Measurements from ENCODE around the gene CENATAC. TPM values are rescaled to one million over a fixed set of nuclear protein-coding genes. Genes with fewer than 3 reads are reported as not detected.
A peak's percentile ranks its signal among the peaks of the same experiment; 100 is the strongest.
"Not testable (repeated sequence)": the region's sequence is repeated elsewhere in the genome, so short reads cannot be mapped to it uniquely, and the experiment has no call there.

CENATAC gene
- total and polyA plus RNA-seq, 10 donors = 27.0 to 86.2 (median 65.8) TPM

DNA sequence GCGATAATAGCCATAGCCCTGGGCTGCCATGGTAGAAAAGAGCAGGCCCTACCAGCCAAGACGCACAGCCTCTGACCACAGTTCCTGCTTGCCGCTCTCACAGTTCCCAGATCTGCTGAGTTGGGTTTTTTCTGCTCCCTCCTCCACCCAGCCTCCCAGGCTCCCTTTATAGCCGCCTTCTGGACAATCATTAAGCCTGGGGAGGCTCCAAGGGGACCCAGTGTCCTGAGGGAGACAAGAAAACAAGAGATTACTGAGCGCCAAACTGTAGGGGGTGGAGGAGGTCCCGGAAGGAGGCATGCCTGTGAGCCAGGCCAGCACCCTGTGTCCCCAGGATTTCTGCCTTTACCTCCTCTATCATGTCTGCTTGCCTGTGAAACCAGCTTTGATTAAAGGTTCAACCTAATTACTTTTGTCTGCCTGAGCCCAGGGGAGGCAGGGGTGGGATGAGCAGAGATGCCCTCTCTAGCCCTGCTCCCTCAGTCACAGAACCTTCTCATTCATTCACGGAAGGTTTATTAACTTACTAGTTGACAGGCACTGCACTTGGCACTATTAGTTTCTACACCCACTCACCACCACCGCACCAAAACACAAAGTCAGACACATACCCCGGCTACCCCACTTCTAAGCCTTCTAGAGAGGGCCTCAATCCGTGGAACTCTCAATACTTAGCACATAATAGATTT is 31.5 kb downstream of the CENATAC start:
- peak overlapping the region in 6 of 8 donors; percentile 72 to 87 (median 80) for H3K27ac ChIP-seq
- peak; percentile 59 for DNase-seq
- intact Hi-C loops (cut with DNase I; ENCODE audit: low total_unique reads) = no loop called here

GRCh38 chr11:119030029-119030328 is 32.0 kb downstream of the CENATAC start:
- peaks cover 9 to 47% (median 33%) of the 10 kb centered on the region in 6 donors for H3K4me1 ChIP-seq
- WGBS, 5 donors = 3 to 12% (median 7%) methylated on average over 4 to 13 of the region's 13 CpGs
- peak overlapping the region; percentile 63 to 83 (median 72) for H3K4me3 ChIP-seq
- intact Hi-C loops (cut with DNase I; ENCODE audit: low total_unique reads) = no loop called here
- H3K27me3 ChIP-seq (replicated peaks in 1 of 7) = no peaks in the 10 kb centered on the region
- TF ChIP-seq POLR2A (IDR thresholded peaks at IDR 0.05) (no peak), POLR2AphosphoS5 (IDR thresholded peaks at IDR 0.05) (no peak)
- TF ChIP-seq, protein P1, sequence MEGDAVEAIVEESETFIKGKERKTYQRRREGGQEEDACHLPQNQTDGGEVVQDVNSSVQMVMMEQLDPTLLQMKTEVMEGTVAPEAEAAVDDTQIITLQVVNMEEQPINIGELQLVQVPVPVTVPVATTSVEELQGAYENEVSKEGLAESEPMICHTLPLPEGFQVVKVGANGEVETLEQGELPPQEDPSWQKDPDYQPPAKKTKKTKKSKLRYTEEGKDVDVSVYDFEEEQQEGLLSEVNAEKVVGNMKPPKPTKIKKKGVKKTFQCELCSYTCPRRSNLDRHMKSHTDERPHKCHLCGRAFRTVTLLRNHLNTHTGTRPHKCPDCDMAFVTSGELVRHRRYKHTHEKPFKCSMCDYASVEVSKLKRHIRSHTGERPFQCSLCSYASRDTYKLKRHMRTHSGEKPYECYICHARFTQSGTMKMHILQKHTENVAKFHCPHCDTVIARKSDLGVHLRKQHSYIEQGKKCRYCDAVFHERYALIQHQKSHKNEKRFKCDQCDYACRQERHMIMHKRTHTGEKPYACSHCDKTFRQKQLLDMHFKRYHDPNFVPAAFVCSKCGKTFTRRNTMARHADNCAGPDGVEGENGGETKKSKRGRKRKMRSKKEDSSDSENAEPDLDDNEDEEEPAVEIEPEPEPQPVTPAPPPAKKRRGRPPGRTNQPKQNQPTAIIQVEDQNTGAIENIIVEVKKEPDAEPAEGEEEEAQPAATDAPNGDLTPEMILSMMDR (IDR thresholded peaks at IDR 0.05 in 8 of 11, conservative IDR thresholded peaks at IDR 0.05 in 3 of 11) = no peak
- peaks cover 0 to 36% (median 10%) of the 10 kb centered on the region in 6 donors for H3K36me3 ChIP-seq
- no peak for DNase-seq
- no peaks in the 10 kb centered on the region for H3K9me3 ChIP-seq
- peak overlapping the region; percentile 64 to 87 (median 76) for H3K27ac ChIP-seq

More for the DNA sequence above, 31.5 kb downstream of the CENATAC start:
- peak overlapping the region; percentile 63 to 83 (median 72) for H3K4me3 ChIP-seq
- WGBS, 5 donors = 59 to 66% (median 64%) methylated on average over 10 of the region's 10 CpGs
- H3K36me3 ChIP-seq = peaks cover 0 to 41% (median 15%) of the 10 kb centered on the region in 6 donors
- no peaks in the 10 kb centered on the region for H3K27me3 ChIP-seq (replicated peaks in 1 of 7)
- peaks cover 14 to 52% (median 37%) of the 10 kb centered on the region in 6 donors for H3K4me1 ChIP-seq
- H3K9me3 ChIP-seq = no peaks in the 10 kb centered on the region
- TF ChIP-seq POLR2AphosphoS5 (IDR thresholded peaks at IDR 0.05) (no peak), POLR2A (IDR thresholded peaks at IDR 0.05) (no peak)
- TF ChIP-seq, protein P1 (IDR thresholded peaks at IDR 0.05 in 8 of 11, conservative IDR thresholded peaks at IDR 0.05 in 3 of 11) = no peak

- intact Hi-C loops (cut with DNase I; ENCODE audit: low total_unique reads) = no loop called here
- Histone ChIP-seq H3K4me3 (peak within 1 kb of the TSS; percentile 63 to 83 (median 72)), H3K27me3 (replicated peaks in 1 of 7) (no peaks in the 10 kb centered on the region), H3K9me3 (no peaks in the 10 kb centered on the region), H3K27ac (peak within 1 kb of the TSS; percentile 64 to 87 (median 76)), H3K36me3 (peaks cover 0 to 31% (median 5%) of the 10 kb centered on the region in 6 donors), H3K4me1 (peaks cover 9 to 42% (median 29%) of the 10 kb centered on the region in 6 donors)
- peak; percentile 100 for DNase-seq
- WGBS, 5 donors = 0 to 1% (median 0%) methylated on average over 22 to 67 of the region's 67 CpGs
- TF ChIP-seq, protein P1 (IDR thresholded peaks at IDR 0.05 in 8 of 11, conservative IDR thresholded peaks at IDR 0.05 in 3 of 11) = peak in 7 of 11 experiments; percentile 90 to 97 (median 95)
- TF ChIP-seq POLR2A (IDR thresholded peaks at IDR 0.05) (no peak), POLR2AphosphoS5 (IDR thresholded peaks at IDR 0.05) (peak; percentile 89 to 91 (median 90))
Observed at GRCh38 chr11:119030329-119031047, 32.5 kb downstream of the CENATAC start, which contains the start of gene SLC37A4. SLC37A4 (minus strand) TSS chr11:119030877.

- no peak overlapping the region for H3K4me3 ChIP-seq
- H3K4me1 ChIP-seq = peaks cover 9 to 35% (median 26%) of the 10 kb centered on the region in 6 donors
- intact Hi-C loops (cut with DNase I; ENCODE audit: low total_unique reads) = no loop called here
- peak; percentile 9 for DNase-seq
- H3K9me3 ChIP-seq = no peaks in the 10 kb centered on the region
- 79 to 90% (median 89%) methylated on average over 9 of the region's 9 CpGs for WGBS, 5 donors
- no peak overlapping the region for H3K27ac ChIP-seq
- no peaks in the 10 kb centered on the region for H3K27me3 ChIP-seq (replicated peaks in 1 of 7)
- TF ChIP-seq POLR2AphosphoS5 (IDR thresholded peaks at IDR 0.05) (no peak), POLR2A (IDR thresholded peaks at IDR 0.05) (no peak)
- TF ChIP-seq, protein P1 (IDR thresholded peaks at IDR 0.05 in 8 of 11, conservative IDR thresholded peaks at IDR 0.05 in 3 of 11) = no peak
- H3K36me3 ChIP-seq = peaks cover 0 to 17% (median 0%) of the 10 kb centered on the region in 6 donors
Observed at GRCh38 chr11:119031912-119032280, 34.0 kb downstream of the CENATAC start.

DNA sequence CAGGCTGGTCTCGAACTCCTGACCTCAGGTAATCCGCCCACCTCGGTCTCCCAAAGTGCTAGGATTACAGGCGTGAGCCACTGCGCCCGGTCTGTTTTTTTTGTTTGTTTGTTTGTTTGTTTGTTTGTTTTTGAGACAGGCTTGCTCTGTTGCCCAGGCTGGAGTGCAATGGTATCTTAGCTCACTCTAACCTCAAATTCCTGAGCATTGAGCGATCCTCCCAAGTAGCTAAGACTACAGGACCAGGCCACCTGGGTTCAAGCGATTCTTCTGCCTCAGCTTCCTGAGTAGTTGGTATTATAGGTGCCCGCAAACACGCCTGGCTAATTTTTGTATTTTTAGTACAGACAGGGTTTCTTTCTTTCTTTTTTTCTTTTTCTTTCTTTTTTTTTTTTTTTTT is 35.5 kb downstream of the CENATAC start:
- H3K9me3 ChIP-seq; intact Hi-C loops (cut with DNase I; ENCODE audit: low total_unique reads); H3K27ac ChIP-seq; DNase-seq; H3K4me3 ChIP-seq; H3K36me3 ChIP-seq; H3K27me3 ChIP-seq (replicated peaks in 1 of 7): not testable (repeated sequence)
- WGBS, 5 donors = 83 to 93% (median 89%) methylated on average over 10 of the region's 10 CpGs
- peaks cover 9 to 28% (median 23%) of the 10 kb centered on the region in 6 donors for H3K4me1 ChIP-seq
